Smooth muscle cell (in vitro differentiated cells): ENCODE data around the gene PAX3. TPM values are rescaled to one million over a fixed set of nuclear protein-coding genes. Genes with fewer than 3 reads are reported as not detected.

Source experiments
- DNase-seq: peaks from one replicate; lab custom pipeline; 2025; ENCODE audit not compliant: unreplicated experiment; lab: John Stamatoyannopoulos, UW
- H2AFZ ChIP-seq: fragments of 200-600 bp; sonication (generic); 2 replicates; pipeline ENCODE4 v1.6.0; 2016; ENCODE audit warnings: antibody characterized with exemption, low read depth, mild to moderate bottlenecking
- H3F3A ChIP-seq: fragments of 200-600 bp; sonication (generic); 2 replicates; pipeline ENCODE4 v1.6.0; 2017; ENCODE audit warnings: antibody characterized with exemption, low read depth
- H3K27ac ChIP-seq: fragments of 200-600 bp; sonication (generic); 2 replicates; pipeline ENCODE4 v1.5.1; 2016; ENCODE audit warnings: low read depth, mild to moderate bottlenecking
- H3K27me3 ChIP-seq: fragments of 200-600 bp; sonication (generic); 2 replicates; pipeline ENCODE4 v1.6.1; 2016; ENCODE audit warnings: low read depth, mild to moderate bottlenecking
- H3K36me3 ChIP-seq: fragments of 200-600 bp; sonication (generic); 2 replicates; pipeline ENCODE4 v1.5.1; 2016; ENCODE audit warnings: low read depth
- H3K4me1 ChIP-seq: fragments of 200-600 bp; sonication (generic); 2 replicates; pipeline ENCODE4 v1.5.1; 2016; ENCODE audit warnings: low read depth
- H3K4me2 ChIP-seq: fragments of 200-600 bp; sonication (generic); 2 replicates; pipeline ENCODE4 v1.6.0; 2016; ENCODE audit warnings: mild to moderate bottlenecking
- H3K4me3 ChIP-seq: fragments of 200-600 bp; sonication (generic); 2 replicates; pipeline ENCODE4 v1.5.1; 2016; ENCODE audit warnings: mild to moderate bottlenecking
- H3K79me2 ChIP-seq: fragments of 200-600 bp; sonication (generic); 2 replicates; pipeline ENCODE4 v1.6.0; 2016; ENCODE audit warnings: low read depth, mild to moderate bottlenecking
- H3K9ac ChIP-seq: fragments of 200-600 bp; sonication (generic); 2 replicates; pipeline ENCODE4 v1.6.0; 2016; ENCODE audit warnings: low read depth
- H3K9me3 ChIP-seq: fragments of 200-600 bp; sonication (generic); replicated peaks from 2 replicates; pipeline ENCODE4 v1.5.1; 2016; ENCODE audit warnings: low read depth
- H4K20me1 ChIP-seq: fragments of 200-600 bp; sonication (generic); 2 replicates; pipeline ENCODE4 v1.6.0; 2016; ENCODE audit warnings: low read depth
- WGBS: methylation state at CpG from one replicate; pipeline ENCODE4 v1.1.7; 2016; ENCODE audit warnings: low lambda C conversion rate; 5-methylcytosine and 5-hydroxymethylcytosine counted together
- polyA plus RNA-seq: library from polyadenylated mRNA; unstranded; fragments of >200 nt; fragmentation: Nextera tagmentation; extraction: Ambion mirVana; gene quantifications from 2 replicates; pipeline ENCODE4 v1.2.1, GENCODE V29; 2016
- total RNA-seq: library from RNA; depleted of rRNA; stranded (reverse); fragments of >200 nt; gene quantifications from 2 replicates; pipeline ENCODE4 v1.2.3, GENCODE V29; 2014
- TF ChIP-seq, protein P1 (sequence below): fragments of 200-600 bp; sonication (generic); IDR thresholded peaks from 2 replicates; pipeline ENCODE4 v1.5.1; 2017; ENCODE audit warnings: borderline replicate concordance, mild to moderate bottlenecking, antibody characterized with exemption; ENCODE audit not compliant: insufficient read depth, poor library complexity, severe bottlenecking

Gene PAX3
- total and polyA plus RNA-seq, 2 experiments from 2014 or later: 0.94 TPM; not detected in 1

DNA sequence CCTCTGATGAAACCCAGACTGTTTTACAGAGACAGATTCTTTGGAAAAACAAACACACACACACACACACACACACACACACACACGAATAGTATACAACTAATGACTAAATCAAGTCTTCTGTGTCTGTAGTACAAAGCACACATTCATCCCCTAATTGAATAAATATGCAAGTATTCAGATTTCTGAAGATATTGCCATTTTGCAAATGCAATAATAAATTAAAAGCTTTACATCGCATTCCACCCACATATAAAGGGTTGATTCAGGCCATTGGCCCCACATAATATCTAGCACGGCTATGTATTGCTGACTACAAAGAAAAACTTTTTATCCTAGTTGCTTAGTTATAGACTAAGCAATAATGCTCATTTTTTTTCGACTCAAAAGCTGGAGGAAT, 86.2 kb downstream of the PAX3 start:
- WGBS: 86% methylated on average over 4 of the region's 4 CpGs
- Histone ChIP-seq H3K36me3 (no peaks in the 10 kb centered on the region), H3K27me3 (peaks cover 49% of the 10 kb centered on the region), H3K4me1 (no peaks in the 10 kb centered on the region), H3K9ac (no peak overlapping the region), H3K9me3 (no peaks in the 10 kb centered on the region), H2AFZ (no peak overlapping the region), H4K20me1 (no peaks in the 10 kb centered on the region), H3K4me2 (no peak overlapping the region), H3K4me3 (no peak overlapping the region), H3F3A (no peaks in the 10 kb centered on the region), H3K79me2 (no peaks in the 10 kb centered on the region), H3K27ac (no peak overlapping the region)
- TF ChIP-seq, protein P1, sequence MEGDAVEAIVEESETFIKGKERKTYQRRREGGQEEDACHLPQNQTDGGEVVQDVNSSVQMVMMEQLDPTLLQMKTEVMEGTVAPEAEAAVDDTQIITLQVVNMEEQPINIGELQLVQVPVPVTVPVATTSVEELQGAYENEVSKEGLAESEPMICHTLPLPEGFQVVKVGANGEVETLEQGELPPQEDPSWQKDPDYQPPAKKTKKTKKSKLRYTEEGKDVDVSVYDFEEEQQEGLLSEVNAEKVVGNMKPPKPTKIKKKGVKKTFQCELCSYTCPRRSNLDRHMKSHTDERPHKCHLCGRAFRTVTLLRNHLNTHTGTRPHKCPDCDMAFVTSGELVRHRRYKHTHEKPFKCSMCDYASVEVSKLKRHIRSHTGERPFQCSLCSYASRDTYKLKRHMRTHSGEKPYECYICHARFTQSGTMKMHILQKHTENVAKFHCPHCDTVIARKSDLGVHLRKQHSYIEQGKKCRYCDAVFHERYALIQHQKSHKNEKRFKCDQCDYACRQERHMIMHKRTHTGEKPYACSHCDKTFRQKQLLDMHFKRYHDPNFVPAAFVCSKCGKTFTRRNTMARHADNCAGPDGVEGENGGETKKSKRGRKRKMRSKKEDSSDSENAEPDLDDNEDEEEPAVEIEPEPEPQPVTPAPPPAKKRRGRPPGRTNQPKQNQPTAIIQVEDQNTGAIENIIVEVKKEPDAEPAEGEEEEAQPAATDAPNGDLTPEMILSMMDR: no peak
- DNase-seq: no peak

DNA sequence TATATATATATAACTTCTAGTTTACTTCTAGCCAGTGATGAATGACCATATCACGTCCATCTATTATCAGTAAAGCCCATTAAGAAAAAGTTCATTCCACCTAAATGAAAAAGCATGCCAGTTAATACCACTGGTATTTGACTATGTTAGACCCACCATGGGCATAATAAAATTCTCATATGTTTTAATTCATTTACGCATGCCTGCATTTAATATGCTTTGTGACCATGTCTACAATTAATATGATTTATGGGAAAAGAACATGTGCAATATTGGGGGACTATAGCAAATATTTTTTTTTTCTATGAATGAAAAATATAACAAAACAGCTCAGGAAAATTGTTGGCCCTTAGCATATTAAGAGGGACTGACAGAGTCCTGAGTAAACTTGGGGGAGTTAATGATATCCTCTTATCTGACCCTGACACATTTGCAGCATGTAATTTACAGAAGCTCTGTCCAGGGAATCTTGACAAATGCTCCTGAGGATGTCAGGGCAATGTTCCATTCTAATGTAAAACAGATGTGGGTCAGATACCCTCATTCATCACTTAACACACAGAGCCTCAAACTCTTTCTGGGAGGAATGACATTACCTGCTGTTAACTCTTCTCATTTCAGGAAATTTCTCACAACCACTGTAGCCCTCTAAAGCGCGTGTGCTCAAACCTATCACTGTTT, 90.6 kb downstream of the PAX3 start:
- no peaks in the 10 kb centered on the region for H4K20me1 ChIP-seq
- no peaks in the 10 kb centered on the region for H3K9me3 ChIP-seq
- no peak overlapping the region for H2AFZ ChIP-seq
- H3K9ac ChIP-seq: no peak overlapping the region
- TF ChIP-seq, protein P1: no peak
- no peak for DNase-seq
- no peak overlapping the region for H3K4me3 ChIP-seq
- H3F3A ChIP-seq: no peaks in the 10 kb centered on the region
- no peak overlapping the region for H3K4me2 ChIP-seq
- H3K27me3 ChIP-seq: peaks cover 66% of the 10 kb centered on the region
- H3K27ac ChIP-seq: no peak overlapping the region
- peaks cover 4% of the 10 kb centered on the region for H3K4me1 ChIP-seq
- no peaks in the 10 kb centered on the region for H3K36me3 ChIP-seq
- 78% methylated on average over 4 of the region's 4 CpGs for WGBS
- H3K79me2 ChIP-seq: no peaks in the 10 kb centered on the region

DNA sequence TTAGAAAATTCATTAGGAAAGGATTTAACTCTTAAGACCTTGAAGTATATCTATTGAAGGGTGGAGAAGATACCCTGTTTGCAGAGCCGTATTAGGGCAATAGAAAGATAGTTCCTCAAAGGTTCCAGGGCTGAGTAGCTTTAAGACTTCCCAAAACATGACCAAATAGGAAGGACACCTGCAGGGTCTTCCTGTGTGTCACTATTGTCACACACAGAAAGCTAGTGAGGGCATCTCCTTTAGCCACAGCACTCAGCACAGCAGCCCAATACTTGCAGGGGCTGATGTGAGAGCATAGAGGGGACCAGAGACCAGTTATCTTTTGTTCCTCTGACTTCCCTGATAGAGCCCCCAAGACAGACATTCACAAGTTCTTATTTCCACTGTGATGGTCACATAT, 93.7 kb downstream of the PAX3 start:
- H3K36me3 ChIP-seq: no peaks in the 10 kb centered on the region
- no peak overlapping the region for H3K27ac ChIP-seq

More for the DNA sequence above, 93.7 kb downstream of the PAX3 start:
- Histone ChIP-seq H3F3A (no peaks in the 10 kb centered on the region), H2AFZ (no peak overlapping the region), H3K27me3 (peaks cover 57% of the 10 kb centered on the region), H3K9ac (no peak overlapping the region), H4K20me1 (no peaks in the 10 kb centered on the region), H3K4me1 (peaks cover 4% of the 10 kb centered on the region), H3K4me2 (no peak overlapping the region), H3K79me2 (no peaks in the 10 kb centered on the region), H3K4me3 (no peak overlapping the region), H3K9me3 (no peaks in the 10 kb centered on the region)
- no peak for DNase-seq
- 90% methylated on average over 1 of the region's 1 CpG for WGBS
- TF ChIP-seq, protein P1: no peak
